T-helper 2 cell treated with Interferon-gamma antibody and Interleukin-4, amounts not matched to agents 5 μg/mL and 100 μg/mL, for 36 hours (primary cell): ENCODE results near the gene IGFBP2.

Source experiments
- DNase-seq: peaks from one replicate; pipeline ENCODE4 v3.0.0; 2021; ENCODE audit warnings: low spot score
- H3K27ac Mint-ChIP-seq: one replicate; pipeline ENCODE4 v1.8.0; 2021; ENCODE audit warnings: mild to moderate bottlenecking, mixed read lengths
- H3K27me3 Mint-ChIP-seq: one replicate; pipeline ENCODE4 v1.8.0; 2021; ENCODE audit warnings: low read depth, mixed read lengths
- H3K36me3 Mint-ChIP-seq: one replicate; pipeline ENCODE4 v1.8.0; 2021; ENCODE audit warnings: low read depth, mixed read lengths
- H3K4me1 Mint-ChIP-seq: one replicate; pipeline ENCODE4 v1.8.0; 2021; ENCODE audit warnings: low read depth, mixed read lengths
- H3K4me3 Mint-ChIP-seq: one replicate; pipeline ENCODE4 v1.8.0; 2022; ENCODE audit warnings: mild to moderate bottlenecking, moderate library complexity, mixed read lengths
- H3K9me3 Mint-ChIP-seq: one replicate; pipeline ENCODE4 v1.8.0; 2021; ENCODE audit warnings: mixed read lengths

The IGFBP2 gene

DNA sequence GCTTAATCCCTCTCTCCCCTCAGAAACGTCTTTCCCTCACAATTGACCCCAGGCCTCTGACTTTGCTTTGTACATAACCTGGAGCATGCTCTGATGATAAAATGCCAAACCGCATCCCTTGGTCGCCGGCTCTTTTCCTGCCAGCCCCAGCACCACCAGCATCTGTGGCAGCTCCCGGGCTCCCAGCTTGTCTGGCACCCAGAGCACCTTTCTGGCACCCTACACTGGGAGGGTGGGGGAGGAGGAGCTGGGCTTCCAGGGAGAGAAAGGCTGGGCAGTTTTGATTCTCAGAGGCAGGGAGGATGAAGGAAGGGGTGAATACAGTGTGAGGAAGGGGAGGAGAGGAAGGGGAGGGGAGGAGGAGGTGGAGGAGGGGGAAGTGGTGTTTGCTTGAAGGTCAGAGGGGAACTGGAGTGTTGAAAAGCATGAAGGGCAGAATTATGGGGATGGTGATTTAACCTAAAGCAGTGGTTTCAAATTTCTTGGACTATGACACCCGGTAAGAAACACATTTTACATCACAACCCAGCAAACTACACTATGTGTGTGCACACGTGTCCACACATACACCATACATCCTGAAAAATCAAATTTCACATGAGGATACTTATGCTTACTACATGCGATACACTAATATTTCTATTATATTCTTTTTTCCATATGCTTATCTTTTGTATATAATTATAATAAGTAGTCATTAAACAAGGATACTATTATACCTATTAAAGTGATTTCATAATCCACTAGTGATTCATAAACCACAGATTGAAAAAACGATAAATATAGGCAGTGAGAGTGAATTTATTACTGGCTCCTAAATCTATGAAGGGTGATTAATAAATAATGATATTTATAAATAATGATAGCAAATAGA is 30.0 kb upstream of the IGFBP2 start:
- Mint-ChIP-seq H3K4me1 (peaks cover 32% of the 10 kb centered on the region), H3K4me3 (no peak overlapping the region), H3K27ac (no peak overlapping the region), H3K27me3 (no peaks in the 10 kb centered on the region), H3K9me3 (no peaks in the 10 kb centered on the region), H3K36me3 (peaks cover 3% of the 10 kb centered on the region)
- no peak for DNase-seq

GRCh38 chr2:216603884-216604245 is 29.4 kb upstream of the IGFBP2 start:
- peaks cover 32% of the 10 kb centered on the region for H3K4me1 Mint-ChIP-seq
- H3K9me3 Mint-ChIP-seq, result no peaks in the 10 kb centered on the region
- H3K4me3 Mint-ChIP-seq, result no peak overlapping the region
- peaks cover 3% of the 10 kb centered on the region for H3K36me3 Mint-ChIP-seq
- no peaks in the 10 kb centered on the region for H3K27me3 Mint-ChIP-seq
- no peak overlapping the region for H3K27ac Mint-ChIP-seq
- no peak for DNase-seq

GRCh38 chr2:216604458-216604857 is 28.8 kb upstream of the IGFBP2 start:
- H3K27ac Mint-ChIP-seq, result no peak overlapping the region
- no peak overlapping the region for H3K4me3 Mint-ChIP-seq
- H3K36me3 Mint-ChIP-seq, result peaks cover 5% of the 10 kb centered on the region
- H3K27me3 Mint-ChIP-seq, result no peaks in the 10 kb centered on the region
- peaks cover 32% of the 10 kb centered on the region for H3K4me1 Mint-ChIP-seq
- DNase-seq, result no peak
- H3K9me3 Mint-ChIP-seq, result no peaks in the 10 kb centered on the region

DNA sequence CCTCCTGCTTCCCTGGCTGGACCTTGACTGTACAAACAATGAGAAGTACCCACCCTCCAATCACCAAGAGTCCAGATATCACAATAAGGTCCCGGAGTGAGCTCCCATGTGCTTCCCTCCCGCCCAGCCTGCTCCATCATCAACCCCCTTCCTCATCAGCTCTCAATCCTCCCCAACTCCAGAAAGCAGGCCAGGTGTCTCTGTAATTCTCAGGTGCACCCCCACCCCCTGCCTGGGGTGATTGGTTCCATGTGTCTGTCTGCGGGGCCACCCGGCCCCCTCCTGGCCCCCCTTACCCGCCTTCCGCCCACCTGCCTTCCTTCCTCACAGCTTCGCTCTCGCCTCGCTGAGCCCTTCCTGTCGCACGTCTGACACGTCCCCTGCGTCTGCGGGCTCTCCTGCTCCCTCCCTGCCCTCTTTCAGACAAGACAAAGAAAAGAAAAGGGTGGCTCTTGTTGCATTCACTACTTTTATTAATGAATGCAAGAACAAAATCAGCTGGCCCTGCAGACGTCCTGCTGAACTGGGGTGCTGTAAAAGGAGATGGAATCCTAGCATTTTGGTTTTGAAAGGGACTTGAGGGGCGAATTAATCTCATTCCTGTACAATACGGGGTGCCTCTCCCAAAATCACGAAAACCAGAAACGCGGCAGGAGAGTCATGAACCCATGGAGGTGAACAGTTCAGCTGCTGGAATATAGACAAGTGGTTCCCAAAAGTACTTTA is 26.5 kb upstream of the IGFBP2 start:
- peak; percentile 69 for DNase-seq
- H3K27me3 Mint-ChIP-seq, result no peaks in the 10 kb centered on the region
- peak overlapping the region; percentile 84 for H3K4me3 Mint-ChIP-seq
- H3K9me3 Mint-ChIP-seq, result no peaks in the 10 kb centered on the region
- H3K36me3 Mint-ChIP-seq, result peaks cover 6% of the 10 kb centered on the region
- peak overlapping the region; percentile 94 for H3K27ac Mint-ChIP-seq
- H3K4me1 Mint-ChIP-seq, result peaks cover 32% of the 10 kb centered on the region

DNA sequence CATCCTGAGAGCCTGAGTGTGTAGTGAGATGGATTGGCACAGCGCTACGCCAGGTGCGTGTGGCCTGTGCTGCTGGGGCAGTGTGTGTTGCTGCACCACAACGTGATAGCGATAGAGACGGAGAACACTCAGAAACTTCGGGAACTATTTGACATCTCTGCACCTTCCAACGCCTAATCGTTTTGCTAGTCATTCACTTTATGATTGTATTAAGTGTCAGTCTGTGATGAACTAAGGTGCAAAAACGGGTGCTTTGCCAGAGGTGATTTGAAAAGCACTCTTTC is 26.0 kb upstream of the IGFBP2 start:
- Mint-ChIP-seq H3K27ac (peak overlapping the region; percentile 94), H3K4me3 (peak overlapping the region; percentile 84), H3K27me3 (no peaks in the 10 kb centered on the region), H3K9me3 (no peaks in the 10 kb centered on the region), H3K4me1 (peaks cover 32% of the 10 kb centered on the region), H3K36me3 (peaks cover 6% of the 10 kb centered on the region)
- no peak for DNase-seq

DNA sequence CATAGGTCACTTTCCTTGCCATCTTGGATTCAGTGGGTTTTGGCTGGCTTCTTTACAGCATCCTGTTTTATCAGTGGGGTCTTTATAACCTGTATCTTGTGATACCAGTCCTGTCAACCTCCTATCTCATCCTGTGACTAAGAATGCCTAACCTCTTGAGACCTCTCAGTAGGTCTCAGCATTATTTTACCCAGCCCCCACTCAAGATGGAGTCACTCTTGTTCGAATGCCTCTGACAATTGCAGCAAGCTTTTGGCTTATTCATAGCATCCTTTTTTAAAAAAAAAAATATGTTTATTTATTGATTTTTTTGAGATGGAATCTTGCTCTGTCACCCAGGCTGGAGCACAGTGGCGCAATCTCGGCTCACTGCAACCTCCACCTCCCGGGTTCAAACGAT is 24.7 kb upstream of the IGFBP2 start:
- no peak for DNase-seq
- Mint-ChIP-seq H3K27ac (no peak overlapping the region), H3K36me3 (peaks cover 6% of the 10 kb centered on the region), H3K27me3 (no peaks in the 10 kb centered on the region), H3K4me1 (peaks cover 28% of the 10 kb centered on the region), H3K4me3 (no peak overlapping the region), H3K9me3 (no peaks in the 10 kb centered on the region)

DNA sequence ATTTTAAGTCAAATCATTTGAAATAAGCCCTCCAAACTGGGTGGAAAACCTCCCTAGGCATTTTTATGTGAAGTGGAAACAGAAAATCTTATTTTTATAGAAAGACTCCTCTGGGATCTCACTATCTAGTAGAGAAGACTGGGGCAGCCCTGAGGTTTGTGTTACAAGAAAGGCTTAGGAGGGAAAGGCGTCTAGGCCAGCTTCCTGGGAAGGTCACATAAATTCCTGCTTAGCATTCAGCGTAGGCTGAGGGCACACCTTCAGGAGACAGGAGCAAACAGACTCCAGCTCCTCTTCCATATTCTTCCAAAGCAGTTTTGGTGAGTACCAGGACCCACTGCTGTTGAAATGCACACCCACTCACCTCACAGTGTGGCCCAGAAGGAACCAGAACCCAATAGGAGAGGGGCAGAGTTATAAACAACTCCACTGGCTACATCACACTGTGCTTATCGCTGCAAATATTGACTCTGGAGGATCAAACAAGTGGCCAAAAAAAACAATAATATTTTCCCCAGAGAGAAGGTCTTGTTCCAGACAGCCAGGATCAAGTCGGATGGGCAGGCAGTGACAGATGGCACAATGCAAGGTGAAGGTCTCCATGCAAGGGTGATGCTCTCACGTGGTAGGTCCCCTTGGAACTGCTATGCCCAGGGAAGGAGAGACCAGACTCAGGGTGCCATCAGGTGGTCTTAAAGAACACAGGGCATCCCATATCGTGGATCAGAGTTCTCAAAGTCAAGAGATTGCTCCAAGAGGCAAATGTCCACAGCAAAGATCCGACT is 17.7 kb upstream of the IGFBP2 start:
- H3K9me3 Mint-ChIP-seq, result no peaks in the 10 kb centered on the region
- no peaks in the 10 kb centered on the region for H3K36me3 Mint-ChIP-seq
- peaks cover 16% of the 10 kb centered on the region for H3K4me1 Mint-ChIP-seq
- peaks cover 2% of the 10 kb centered on the region for H3K27me3 Mint-ChIP-seq
- DNase-seq, result no peak
- no peak overlapping the region for H3K4me3 Mint-ChIP-seq
- no peak overlapping the region for H3K27ac Mint-ChIP-seq

DNA sequence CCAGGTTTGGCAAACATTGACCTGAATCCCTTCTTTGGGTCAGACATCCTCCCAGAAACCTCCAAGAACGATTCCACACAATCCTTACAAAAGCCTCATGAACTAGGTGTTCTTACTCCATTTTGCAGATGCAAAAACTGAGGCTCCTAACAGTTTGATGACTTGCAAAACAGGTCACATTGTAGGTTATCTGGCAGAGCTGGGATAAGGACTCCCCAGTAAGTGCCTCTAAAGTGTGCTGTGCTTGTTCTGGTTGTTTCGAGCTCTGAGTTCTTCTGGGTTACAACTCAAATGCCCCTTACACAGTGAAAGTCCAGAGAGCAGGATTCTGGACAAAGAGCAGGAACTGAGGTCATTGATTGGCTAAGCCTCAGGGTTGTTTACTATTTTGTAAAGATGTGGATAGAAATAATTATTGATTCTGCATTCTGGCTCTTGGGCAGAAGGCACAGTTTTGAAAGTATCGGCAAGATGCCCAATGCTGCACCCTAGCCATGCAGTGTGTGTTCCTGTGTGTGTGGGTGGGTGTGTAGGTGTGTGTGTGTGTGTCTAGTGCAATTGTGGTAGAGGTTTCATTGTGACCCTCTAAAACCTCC is 17.0 kb upstream of the IGFBP2 start:
- peaks cover 16% of the 10 kb centered on the region for H3K4me1 Mint-ChIP-seq

GRCh38 chr2:216617159-216617815 is 15.9 kb upstream of the IGFBP2 start:
- Mint-ChIP-seq H3K36me3 (no peaks in the 10 kb centered on the region), H3K4me1 (peaks cover 16% of the 10 kb centered on the region), H3K27me3 (peaks cover 2% of the 10 kb centered on the region), H3K27ac (no peak overlapping the region), H3K4me3 (no peak overlapping the region), H3K9me3 (no peaks in the 10 kb centered on the region)
- DNase-seq, result no peak

More for the DNA sequence above, 17.0 kb upstream of the IGFBP2 start:
- Mint-ChIP-seq H3K27ac (no peak overlapping the region), H3K36me3 (no peaks in the 10 kb centered on the region), H3K4me3 (no peak overlapping the region), H3K27me3 (peaks cover 2% of the 10 kb centered on the region), H3K9me3 (no peaks in the 10 kb centered on the region)
- DNase-seq, result no peak

- H3K36me3 Mint-ChIP-seq, result no peaks in the 10 kb centered on the region
- peaks cover 2% of the 10 kb centered on the region for H3K27me3 Mint-ChIP-seq
- no peak overlapping the region for H3K27ac Mint-ChIP-seq
- DNase-seq, result no peak
- peaks cover 16% of the 10 kb centered on the region for H3K4me1 Mint-ChIP-seq
- peak overlapping the region; percentile 26 for H3K4me3 Mint-ChIP-seq
- H3K9me3 Mint-ChIP-seq, result no peaks in the 10 kb centered on the region
These were observed 14.4 kb upstream of the IGFBP2 start for GRCh38 chr2:216618785-216619184.

GRCh38 chr2:216619411-216620393 is 13.5 kb upstream of the IGFBP2 start:
- H3K36me3 Mint-ChIP-seq, result no peaks in the 10 kb centered on the region
- H3K4me3 Mint-ChIP-seq, result peak overlapping the region; percentile 32
- H3K9me3 Mint-ChIP-seq, result no peaks in the 10 kb centered on the region
- H3K4me1 Mint-ChIP-seq, result peaks cover 16% of the 10 kb centered on the region
- no peak for DNase-seq
- H3K27ac Mint-ChIP-seq, result peak overlapping the region; percentile 75
- peaks cover 2% of the 10 kb centered on the region for H3K27me3 Mint-ChIP-seq

DNA sequence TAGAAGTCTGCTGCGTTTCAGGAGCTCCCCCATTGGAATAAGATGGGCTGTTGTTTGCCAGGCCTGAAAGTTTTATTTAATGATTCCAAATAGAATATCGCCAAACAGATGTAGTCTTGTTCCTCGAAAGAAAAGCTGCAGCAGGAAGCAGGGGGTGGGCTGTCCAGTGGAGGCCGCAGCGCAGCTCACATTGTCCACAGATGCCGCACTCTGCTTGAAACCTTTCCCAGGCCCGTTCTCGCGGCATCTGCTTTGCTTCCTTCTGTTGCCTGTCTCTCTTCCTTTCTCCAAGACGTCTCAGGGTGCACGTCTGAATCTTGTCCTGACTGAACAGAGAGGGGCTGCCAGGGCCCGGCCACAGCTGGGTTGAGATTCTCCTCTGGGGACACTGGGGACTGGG is 12.4 kb upstream of the IGFBP2 start:
- peaks cover 2% of the 10 kb centered on the region for H3K27me3 Mint-ChIP-seq
- H3K9me3 Mint-ChIP-seq, result no peaks in the 10 kb centered on the region
- no peak overlapping the region for H3K27ac Mint-ChIP-seq
- no peaks in the 10 kb centered on the region for H3K36me3 Mint-ChIP-seq
- peaks cover 16% of the 10 kb centered on the region for H3K4me1 Mint-ChIP-seq
- no peak for DNase-seq
- H3K4me3 Mint-ChIP-seq, result no peak overlapping the region
